CD14-positive monocyte (primary cell): ENCODE results near the gene TXNRD2. TPM values are rescaled to one million over a fixed set of nuclear protein-coding genes. Genes with fewer than 3 reads are reported as not detected.

Experiments used
- DNase-seq, 3 donors: peaks; one replicate each; pipeline ENCODE4 v3.0.0-alpha.2; 2011 to 2022
- H2AFZ ChIP-seq: 2 replicates; pipeline ENCODE4 v1.6.0; 2012; ENCODE audit warnings: mild to moderate bottlenecking, low read depth, low read length, inconsistent platforms; ENCODE audit not compliant: insufficient read depth, poor library complexity, severe bottlenecking
- H3K27ac ChIP-seq, 2 donors: 1 replicate in 1 of 2; 2 replicates in 1 of 2; pipeline ENCODE4 v1.5.1; 2012 to 2013; ENCODE audit warnings: low read length in 2 of 2, control low read depth in 1 of 2, inconsistent platforms in 1 of 2, low read depth in 1 of 2, mild to moderate bottlenecking in 1 of 2
- H3K27me3 ChIP-seq, 2 donors: one replicate each; pipeline versions ENCODE4 v1.6.0 to v1.6.1; 2011 to 2013; ENCODE audit warnings: low read length in 2 of 2; ENCODE audit not compliant: control insufficient read depth in 2 of 2, insufficient read depth in 2 of 2
- H3K36me3 ChIP-seq, 2 donors: replicated peaks in 1 of 2; 1 replicate in 1 of 2; 2 replicates in 1 of 2; pipeline versions ENCODE4 v1.5.1 to v1.6.1; 2012 to 2013; ENCODE audit warnings: low read length in 2 of 2, control low read depth in 1 of 2, inconsistent platforms in 1 of 2, mild to moderate bottlenecking in 1 of 2; ENCODE audit not compliant: insufficient read depth in 2 of 2, control insufficient read depth in 1 of 2
- H3K4me1 ChIP-seq, 2 donors: 1 replicate in 1 of 2; 2 replicates in 1 of 2; pipeline versions ENCODE4 v1.5.1 to v1.6.1; 2012 to 2013; ENCODE audit warnings: low read length in 2 of 2, control low read depth in 1 of 2, inconsistent platforms in 1 of 2, mild to moderate bottlenecking in 1 of 2, moderate library complexity in 1 of 2; ENCODE audit not compliant: insufficient read depth in 2 of 2, control insufficient read depth in 1 of 2
- H3K4me2 ChIP-seq: replicated peaks from 2 replicates; pipeline ENCODE3; 2012; ENCODE audit warnings: low read length, moderate library complexity, mild to moderate bottlenecking; ENCODE audit not compliant: poor library complexity, severe bottlenecking; ENCODE audit errors: extremely low read depth
- H3K4me3 ChIP-seq, 3 experiments: fragments of 200-600 bp in 1 of 3; sonication (generic) in 1 of 3; replicated peaks in 1 of 3; 1 replicate in 2 of 3; 2 replicates in 1 of 3; pipeline ENCODE4 v1.5.1; 2011 to 2013; ENCODE audit warnings: low read length in 3 of 3, mild to moderate bottlenecking in 3 of 3, control low read depth in 2 of 3, low read depth in 2 of 3, inconsistent platforms in 1 of 3, moderate library complexity in 1 of 3
- H3K79me2 ChIP-seq: 2 replicates; pipeline ENCODE4 v1.6.0; 2012; ENCODE audit warnings: mild to moderate bottlenecking, control low read depth, inconsistent platforms, low read length, moderate library complexity; ENCODE audit not compliant: insufficient read depth
- H3K9ac ChIP-seq: 2 replicates; pipeline ENCODE4 v1.6.0; 2017; ENCODE audit warnings: low read length, mild to moderate bottlenecking; ENCODE audit not compliant: insufficient read depth, poor library complexity, severe bottlenecking
- H3K9me3 ChIP-seq, 2 donors: replicated peaks in 1 of 2; 1 replicate in 1 of 2; 2 replicates in 1 of 2; pipeline versions ENCODE4 v1.5.1 to v1.6.1; 2012 to 2013; ENCODE audit warnings: low read length in 2 of 2, control low read depth in 1 of 2; ENCODE audit not compliant: control insufficient read depth in 1 of 2, insufficient read depth in 1 of 2
- H4K20me1 ChIP-seq: 2 replicates; pipeline ENCODE4 v1.6.0; 2012; ENCODE audit warnings: mild to moderate bottlenecking, low read length, control low read depth, moderate library complexity; ENCODE audit not compliant: insufficient read depth
- H3K27ac Mint-ChIP-seq, 7 donors: one replicate each; pipeline ENCODE4 v1.8.0; 2020; ENCODE audit warnings: mild to moderate bottlenecking in 7 of 7, mixed read lengths in 7 of 7, moderate library complexity in 6 of 7, inconsistent platforms in 2 of 7
- H3K27me3 Mint-ChIP-seq, 3 donors: one replicate each; pipeline ENCODE4 v1.8.0; 2021 to 2022; ENCODE audit warnings: low read depth in 3 of 3, mild to moderate bottlenecking in 3 of 3, mixed read lengths in 3 of 3, moderate library complexity in 3 of 3, inconsistent platforms in 1 of 3
- H3K36me3 Mint-ChIP-seq, 2 donors: one replicate each; pipeline ENCODE4 v1.8.0; 2020; ENCODE audit warnings: mixed read lengths in 2 of 2, inconsistent platforms in 1 of 2, mild to moderate bottlenecking in 1 of 2
- H3K4me1 Mint-ChIP-seq: one replicate; pipeline ENCODE4 v1.8.0; 2020; ENCODE audit warnings: mild to moderate bottlenecking, mixed read lengths
- H3K4me3 Mint-ChIP-seq, 2 donors: one replicate each; pipeline ENCODE4 v1.8.0; 2020; ENCODE audit warnings: mild to moderate bottlenecking in 2 of 2, mixed read lengths in 2 of 2, moderate library complexity in 1 of 2
- H3K9me3 Mint-ChIP-seq, 7 donors: one replicate each; pipeline ENCODE4 v1.8.0; 2020 to 2022; ENCODE audit warnings: mixed read lengths in 7 of 7, mild to moderate bottlenecking in 6 of 7, moderate library complexity in 6 of 7, inconsistent platforms in 2 of 7
- WGBS: methylation state at CpG from one replicate; pipeline ENCODE4 v1.1.5; 2013; ENCODE audit warnings: missing lambda C conversion rate; ENCODE audit not compliant: insufficient coverage; 5-methylcytosine and 5-hydroxymethylcytosine counted together
- intact Hi-C, 2 donors: fragments of 100-400 bp; cut with micrococcal nuclease; formaldehyde crosslinking; loops; one replicate each; pipeline versions ENCODE4 v1.15.0 to v1.15.1; 2023
- polyA plus RNA-seq, 3 donors: library from polyadenylated mRNA; depleted of rRNA in 1 of 3; unstranded in 2 of 3; stranded (reverse) in 1 of 3; fragments of 300-500 nt in 2 of 3; fragments of >200 nt in 1 of 3; fragmentation: Illumina TruSeq in 2 of 3; gene quantifications; 1 replicate in 2 of 3; 2 replicates in 1 of 3; pipeline ENCODE4 v1.2.3, GENCODE V29; 2012 to 2021
- TF ChIP-seq, protein P1 (sequence below): fragments of 200-600 bp; IDR thresholded peaks from one replicate; pipeline ENCODE4 v1.8.0; 2022; ENCODE audit warnings: antibody characterized with exemption, mild to moderate bottlenecking

The TXNRD2 gene
- polyA plus RNA-seq, 3 donors, result 24.9 to 54.9 (median 30.8) TPM

DNA sequence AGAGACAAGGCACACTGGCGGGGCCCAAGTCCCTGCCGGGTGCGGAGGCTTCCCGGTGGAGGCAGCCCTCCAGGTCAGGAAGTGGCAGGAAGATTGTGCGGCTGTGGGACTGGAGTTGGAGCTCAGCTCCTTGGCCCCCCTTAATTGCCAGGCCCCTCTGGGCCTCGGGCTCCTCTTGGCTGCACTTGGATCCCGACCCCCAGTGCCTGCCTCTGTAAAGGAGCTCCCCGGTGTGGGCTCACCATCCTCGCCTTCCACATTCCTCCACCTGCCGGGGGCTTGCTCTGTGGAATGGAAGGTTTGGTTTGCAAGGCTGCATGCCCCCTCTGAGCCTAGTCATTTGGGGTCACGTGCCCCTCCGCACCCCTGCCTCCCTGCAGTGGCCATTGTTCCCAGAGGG is 38.1 kb downstream of the TXNRD2 start:
- 92% methylated on average over 7 of the region's 12 CpGs for WGBS
- Histone ChIP-seq H3K27ac (no peak overlapping the region), H3K27me3 (no peaks in the 10 kb centered on the region), H3K4me1 (no peaks in the 10 kb centered on the region), H3K9me3 (no peaks in the 10 kb centered on the region), H3K9ac (no peak overlapping the region), H3K79me2 (no peaks in the 10 kb centered on the region), H2AFZ (no peak overlapping the region), H3K36me3 (peaks cover 64 to 94% of the 10 kb centered on the region in 2 donors), H3K4me3 (no peak overlapping the region), H4K20me1 (peaks cover 6% of the 10 kb centered on the region), H3K4me2 (no peak overlapping the region)
- TF ChIP-seq, protein P1, sequence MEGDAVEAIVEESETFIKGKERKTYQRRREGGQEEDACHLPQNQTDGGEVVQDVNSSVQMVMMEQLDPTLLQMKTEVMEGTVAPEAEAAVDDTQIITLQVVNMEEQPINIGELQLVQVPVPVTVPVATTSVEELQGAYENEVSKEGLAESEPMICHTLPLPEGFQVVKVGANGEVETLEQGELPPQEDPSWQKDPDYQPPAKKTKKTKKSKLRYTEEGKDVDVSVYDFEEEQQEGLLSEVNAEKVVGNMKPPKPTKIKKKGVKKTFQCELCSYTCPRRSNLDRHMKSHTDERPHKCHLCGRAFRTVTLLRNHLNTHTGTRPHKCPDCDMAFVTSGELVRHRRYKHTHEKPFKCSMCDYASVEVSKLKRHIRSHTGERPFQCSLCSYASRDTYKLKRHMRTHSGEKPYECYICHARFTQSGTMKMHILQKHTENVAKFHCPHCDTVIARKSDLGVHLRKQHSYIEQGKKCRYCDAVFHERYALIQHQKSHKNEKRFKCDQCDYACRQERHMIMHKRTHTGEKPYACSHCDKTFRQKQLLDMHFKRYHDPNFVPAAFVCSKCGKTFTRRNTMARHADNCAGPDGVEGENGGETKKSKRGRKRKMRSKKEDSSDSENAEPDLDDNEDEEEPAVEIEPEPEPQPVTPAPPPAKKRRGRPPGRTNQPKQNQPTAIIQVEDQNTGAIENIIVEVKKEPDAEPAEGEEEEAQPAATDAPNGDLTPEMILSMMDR, result no peak
- peaks cover 0 to 4% (median 2%) of the 10 kb centered on the region in 3 donors for H3K27me3 Mint-ChIP-seq
- no peak overlapping the region for H3K4me3 Mint-ChIP-seq
- peak overlapping the region in 1 of 7 donors; percentile 77 for H3K27ac Mint-ChIP-seq
- intact Hi-C loops, result no loop called here
- H3K9me3 Mint-ChIP-seq, result no peaks in the 10 kb centered on the region
- H3K36me3 Mint-ChIP-seq, result peaks cover 58 to 84% of the 10 kb centered on the region in 2 donors
- H3K4me1 Mint-ChIP-seq, result no peaks in the 10 kb centered on the region
- no peak for DNase-seq

DNA sequence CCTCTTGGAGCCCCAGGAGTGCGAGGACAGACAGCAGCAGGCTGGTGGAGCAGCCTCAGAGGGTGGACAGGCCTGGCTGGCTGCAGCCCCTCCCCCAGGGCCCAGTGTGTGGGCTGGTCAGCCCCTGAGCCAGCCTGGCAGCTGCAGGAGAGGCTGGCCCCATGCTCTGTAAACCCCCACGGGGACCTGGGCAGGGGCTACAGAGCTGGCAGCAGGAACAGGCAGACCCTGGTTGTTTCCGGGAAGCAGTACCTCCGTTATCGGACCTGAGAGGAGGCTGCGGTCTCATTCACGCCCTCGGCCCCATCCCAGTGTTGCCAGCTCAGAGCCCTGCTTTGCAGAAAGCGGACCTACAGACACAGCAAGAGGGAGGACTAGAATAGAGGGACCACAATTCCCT is 38.6 kb downstream of the TXNRD2 start:
- Histone ChIP-seq H4K20me1 (peaks cover 6% of the 10 kb centered on the region), H3K79me2 (no peaks in the 10 kb centered on the region), H3K9me3 (no peaks in the 10 kb centered on the region), H3K4me2 (no peak overlapping the region), H3K9ac (no peak overlapping the region), H3K4me1 (no peaks in the 10 kb centered on the region), H3K36me3 (peaks cover 63 to 94% of the 10 kb centered on the region in 2 donors), H3K27ac (no peak overlapping the region), H3K4me3 (no peak overlapping the region), H2AFZ (no peak overlapping the region), H3K27me3 (no peaks in the 10 kb centered on the region)
- H3K27me3 Mint-ChIP-seq, result peaks cover 0 to 4% (median 2%) of the 10 kb centered on the region in 3 donors
- peaks cover 57 to 84% of the 10 kb centered on the region in 2 donors for H3K36me3 Mint-ChIP-seq
- H3K4me3 Mint-ChIP-seq, result no peak overlapping the region
- no peaks in the 10 kb centered on the region for H3K4me1 Mint-ChIP-seq
- 96% methylated on average over 9 of the region's 9 CpGs for WGBS
- TF ChIP-seq, protein P1, result no peak
- no peak for DNase-seq
- H3K27ac Mint-ChIP-seq, result no peak overlapping the region
- H3K9me3 Mint-ChIP-seq, result no peaks in the 10 kb centered on the region
- intact Hi-C loops, result no loop called here
